Stomach (tissue), 9 donors: ENCODE results near the gene CHCHD1. TPM values are rescaled to one million over a fixed set of nuclear protein-coding genes. Genes with fewer than 3 reads are reported as not detected.
"Not testable (repeated sequence)": the region's sequence is repeated elsewhere in the genome, so short reads cannot be mapped to it uniquely, and the experiment has no call there.

Experiments
- DNase-seq, 2 donors: peaks; one replicate each; pipeline versions ENCODE4 v3.0.0 to v3.0.0-alpha.2; 2013 to 2019
- H3K27ac ChIP-seq, 5 donors: fragments of 200-600 bp in 4 of 5; sonication (generic) in 4 of 5; one replicate each; pipeline ENCODE4 v1.5.1; 2013 to 2019; ENCODE audit warnings: mild to moderate bottlenecking in 1 of 5, moderate library complexity in 1 of 5
- H3K27me3 ChIP-seq, 3 donors: fragments of 200-600 bp; sonication (generic); one replicate each; pipeline ENCODE4 v1.5.1; 2017 to 2019; ENCODE audit warnings: mixed run types in 1 of 3
- H3K36me3 ChIP-seq, 4 donors: fragments of 200-600 bp; sonication (generic); 1 replicate in 3 of 4; 2 replicates in 1 of 4; pipeline ENCODE4 v1.5.1; 2016 to 2019
- H3K4me1 ChIP-seq, 4 donors: fragments of 200-600 bp; sonication (generic); one replicate each; pipeline ENCODE4 v1.5.1; 2016 to 2019
- H3K4me3 ChIP-seq, 4 donors: fragments of 200-600 bp; sonication (generic) in 3 of 4; one replicate each; pipeline ENCODE4 v1.5.1; 2016 to 2019; ENCODE audit warnings: mild to moderate bottlenecking in 1 of 4
- H3K9me3 ChIP-seq, 4 donors: fragments of 200-600 bp; sonication (generic); one replicate each; pipeline ENCODE4 v1.5.1; 2016 to 2019
- EP300 ChIP-seq: sonication (generic); formaldehyde crosslinking; IDR thresholded peaks from one replicate; pipeline ENCODE4 v1.6.1; 2017; ENCODE audit warnings: antibody characterized with exemption
- POLR2A ChIP-seq, 4 donors: fragments of 450-650 bp; IDR thresholded peaks; one replicate each; pipeline ENCODE4 v1.6.1; 2016; ENCODE audit warnings: antibody characterized with exemption in 4 of 4, control low read depth in 2 of 4, mild to moderate bottlenecking in 1 of 4, moderate library complexity in 1 of 4
- POLR2AphosphoS5 ChIP-seq, 3 donors: sonication (generic); formaldehyde crosslinking; IDR thresholded peaks; one replicate each; pipeline ENCODE4 v1.6.1; 2016; ENCODE audit warnings: antibody characterized with exemption in 3 of 3
- WGBS, 5 donors: extraction: QIAGEN DNeasy Blood & Tissue Kit in 3 of 5; methylation state at CpG; one replicate each; pipeline versions ENCODE4 v1.1.5 to v1.1.7; 2013 to 2018; 5-methylcytosine and 5-hydroxymethylcytosine counted together
- intact Hi-C: fragments of 100-400 bp; cut with DNase I; formaldehyde crosslinking; loops from one replicate; pipeline ENCODE4 v1.15.1; 2023; ENCODE audit warnings: low total_unique reads
- polyA plus RNA-seq, 3 donors: library from polyadenylated mRNA; stranded (reverse); fragments of 200-250 nt; gene quantifications; one replicate each; pipeline ENCODE4 v1.2.3, GENCODE V29; 2013
- total RNA-seq, 5 donors: library from RNA; depleted of rRNA; stranded (reverse); fragments of >200 nt; gene quantifications; one replicate each; pipeline versions ENCODE4 v1.1.0 to v1.2.3, GENCODE V29; 2014 to 2016
- TF ChIP-seq, protein P1 (sequence below), 7 experiments: fragments of 450-650 bp in 4 of 7; fragments of 200-600 bp in 3 of 7; sonication (generic) in 3 of 7; IDR thresholded peaks; one replicate each; pipeline ENCODE4 v1.5.1; 2016 to 2019; ENCODE audit warnings: antibody characterized with exemption in 7 of 7, control low read depth in 2 of 7, mild to moderate bottlenecking in 1 of 7
- donor health status: healthy with polysubstance abuse.
- donor health status: Bipolar disorder and iron deficiency.
- donor health status: healthy.

CHCHD1 gene
- total and polyA plus RNA-seq, 8 donors = 1.3 to 81.6 (median 38.8) TPM

DNA sequence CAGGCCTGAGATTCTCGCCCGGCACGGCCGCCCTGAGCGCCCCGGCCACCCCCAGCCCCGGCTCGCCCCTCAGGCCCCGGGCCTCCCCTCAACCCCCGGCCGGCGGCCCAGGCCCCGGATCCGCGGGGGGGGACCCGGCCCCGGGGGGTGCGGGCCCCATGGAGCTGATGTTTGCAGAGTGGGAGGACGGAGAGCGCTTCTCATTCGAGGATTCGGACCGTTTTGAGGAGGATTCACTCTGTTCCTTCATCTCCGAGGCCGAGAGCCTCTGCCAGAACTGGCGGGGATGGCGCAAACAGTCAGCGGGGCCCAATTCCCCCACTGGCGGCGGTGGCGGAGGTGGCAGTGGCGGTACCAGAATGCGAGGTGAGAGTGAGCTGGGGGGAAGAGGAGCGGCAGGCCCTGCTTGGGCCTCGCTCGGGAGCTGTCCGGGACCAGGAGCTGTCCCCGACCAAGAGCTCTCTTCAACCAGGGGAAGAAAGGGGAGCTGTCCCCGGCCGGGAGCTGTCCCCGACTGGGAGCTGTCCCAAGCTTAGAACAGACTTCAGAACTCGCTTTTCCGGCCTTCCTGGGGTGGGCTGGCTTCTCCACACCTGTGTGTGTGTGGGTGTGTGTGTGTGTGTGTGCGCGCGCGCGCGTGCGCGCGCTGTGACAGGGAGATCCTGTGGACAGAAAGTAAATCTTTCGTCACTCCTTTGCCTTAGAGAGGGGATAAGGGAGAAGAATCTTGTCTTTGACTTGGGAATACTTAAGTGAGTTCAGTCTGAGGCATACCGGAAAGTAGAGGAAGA, 4.1 kb downstream of the CHCHD1 start:
- peaks cover 46 to 69% (median 60%) of the 10 kb centered on the region in 4 donors for H3K4me1 ChIP-seq
- 0 to 1% (median 0%) methylated on average over 30 to 54 of the region's 54 CpGs for WGBS, 5 donors
- TF ChIP-seq POLR2A (IDR thresholded peaks at IDR 0.05) = no peak
- no peak for TF ChIP-seq EP300
- TF ChIP-seq POLR2AphosphoS5 (IDR thresholded peaks at IDR 0.05) = no peak
- TF ChIP-seq, protein P1, sequence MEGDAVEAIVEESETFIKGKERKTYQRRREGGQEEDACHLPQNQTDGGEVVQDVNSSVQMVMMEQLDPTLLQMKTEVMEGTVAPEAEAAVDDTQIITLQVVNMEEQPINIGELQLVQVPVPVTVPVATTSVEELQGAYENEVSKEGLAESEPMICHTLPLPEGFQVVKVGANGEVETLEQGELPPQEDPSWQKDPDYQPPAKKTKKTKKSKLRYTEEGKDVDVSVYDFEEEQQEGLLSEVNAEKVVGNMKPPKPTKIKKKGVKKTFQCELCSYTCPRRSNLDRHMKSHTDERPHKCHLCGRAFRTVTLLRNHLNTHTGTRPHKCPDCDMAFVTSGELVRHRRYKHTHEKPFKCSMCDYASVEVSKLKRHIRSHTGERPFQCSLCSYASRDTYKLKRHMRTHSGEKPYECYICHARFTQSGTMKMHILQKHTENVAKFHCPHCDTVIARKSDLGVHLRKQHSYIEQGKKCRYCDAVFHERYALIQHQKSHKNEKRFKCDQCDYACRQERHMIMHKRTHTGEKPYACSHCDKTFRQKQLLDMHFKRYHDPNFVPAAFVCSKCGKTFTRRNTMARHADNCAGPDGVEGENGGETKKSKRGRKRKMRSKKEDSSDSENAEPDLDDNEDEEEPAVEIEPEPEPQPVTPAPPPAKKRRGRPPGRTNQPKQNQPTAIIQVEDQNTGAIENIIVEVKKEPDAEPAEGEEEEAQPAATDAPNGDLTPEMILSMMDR (IDR thresholded peaks at IDR 0.05) = no peak
- intact Hi-C loops = no loop called here
- no peaks in the 10 kb centered on the region for H3K27me3 ChIP-seq
- H3K36me3 ChIP-seq = peaks cover 22 to 27% (median 25%) of the 10 kb centered on the region in 4 donors
- H3K27ac ChIP-seq = peak overlapping the region; percentile 78 to 94 (median 90)
- DNase-seq = peak; percentile 54 to 77
- peak overlapping the region; percentile 82 to 97 (median 95) for H3K4me3 ChIP-seq
- H3K9me3 ChIP-seq = no peaks in the 10 kb centered on the region

DNA sequence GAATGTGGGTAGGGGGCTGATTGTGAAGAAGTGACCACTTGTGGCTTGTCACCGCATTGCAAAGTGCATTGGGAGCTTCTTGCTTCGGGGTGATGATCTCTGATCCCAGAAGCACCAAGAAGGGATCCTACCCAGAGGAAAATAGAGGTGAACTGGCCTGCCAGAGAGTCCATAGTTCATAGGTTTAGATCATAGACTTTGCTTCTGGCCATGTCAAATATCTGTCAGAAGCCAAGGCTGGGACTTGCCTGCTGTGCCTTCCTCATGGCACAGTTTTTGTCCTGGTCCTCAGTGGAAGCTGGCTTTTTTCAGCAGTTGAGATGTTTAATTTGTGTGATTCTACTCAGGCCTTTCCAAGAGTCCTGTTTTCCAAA, 4.7 kb downstream of the CHCHD1 start:
- Histone ChIP-seq H3K27me3 (no peaks in the 10 kb centered on the region), H3K9me3 (no peaks in the 10 kb centered on the region), H3K4me3 (peak overlapping the region; percentile 82 to 97 (median 95)), H3K36me3 (peaks cover 28 to 33% (median 31%) of the 10 kb centered on the region in 4 donors), H3K27ac (peak overlapping the region in 4 of 5 donors; percentile 88 to 94 (median 90)), H3K4me1 (peaks cover 41 to 63% (median 54%) of the 10 kb centered on the region in 4 donors)
- no peak for TF ChIP-seq POLR2AphosphoS5 (IDR thresholded peaks at IDR 0.05)
- TF ChIP-seq POLR2A (IDR thresholded peaks at IDR 0.05) = no peak
- no peak for TF ChIP-seq EP300
- TF ChIP-seq, protein P1 (IDR thresholded peaks at IDR 0.05) = no peak
- DNase-seq = no peak
- intact Hi-C loops = no loop called here
- WGBS, 5 donors = 0 to 8% (median 3%) methylated on average over 2 of the region's 2 CpGs

DNA sequence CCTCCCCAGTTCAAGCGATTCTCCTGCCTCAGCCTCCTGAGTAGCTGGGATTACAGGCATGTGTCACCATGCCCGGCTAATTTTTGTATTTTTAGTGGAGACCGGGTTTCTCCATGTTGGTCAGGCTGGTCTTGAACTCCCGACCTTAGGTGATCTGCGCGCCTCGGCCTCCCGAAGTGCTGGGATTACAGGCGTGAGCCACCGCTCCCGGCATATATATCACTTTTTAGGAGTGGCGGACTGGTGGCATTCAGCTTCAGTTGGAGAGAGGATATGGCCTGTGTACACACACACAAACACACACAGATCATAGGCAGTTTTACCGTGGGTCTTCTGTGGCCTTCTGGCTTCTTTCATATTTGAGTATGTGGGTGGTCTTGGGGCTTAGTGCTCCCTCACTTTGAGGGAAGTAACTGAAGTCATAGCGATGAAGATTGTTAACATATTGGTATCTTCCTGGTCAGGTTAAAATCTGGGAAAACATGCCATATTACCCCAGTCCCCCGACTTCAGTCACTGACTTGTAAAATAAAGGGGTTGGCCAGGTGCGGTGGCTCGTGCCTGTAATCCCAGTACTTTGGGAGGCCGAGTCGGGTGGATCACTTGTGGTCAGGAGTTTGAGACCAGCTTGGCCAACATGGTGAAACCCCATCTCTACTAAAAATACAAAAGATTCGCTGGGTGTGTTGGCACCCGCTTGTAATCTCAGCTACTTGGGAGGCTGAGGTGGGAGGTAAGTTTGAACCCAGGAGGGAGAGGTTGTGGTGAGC, 5.4 kb downstream of the CHCHD1 start:
- H3K27ac ChIP-seq = peak overlapping the region in 2 of 5 donors; percentile 90 to 94
- H3K27me3 ChIP-seq, intact Hi-C loops, H3K9me3 ChIP-seq, DNase-seq: not testable (repeated sequence)
- H3K4me1 ChIP-seq = peaks cover 41 to 63% (median 53%) of the 10 kb centered on the region in 4 donors
- H3K4me3 ChIP-seq = peak overlapping the region; percentile 82 to 97 (median 95)
- 88 to 90% (median 89%) methylated on average over 21 of the region's 21 CpGs for WGBS, 5 donors
- peaks cover 35 to 40% (median 38%) of the 10 kb centered on the region in 4 donors for H3K36me3 ChIP-seq

DNA sequence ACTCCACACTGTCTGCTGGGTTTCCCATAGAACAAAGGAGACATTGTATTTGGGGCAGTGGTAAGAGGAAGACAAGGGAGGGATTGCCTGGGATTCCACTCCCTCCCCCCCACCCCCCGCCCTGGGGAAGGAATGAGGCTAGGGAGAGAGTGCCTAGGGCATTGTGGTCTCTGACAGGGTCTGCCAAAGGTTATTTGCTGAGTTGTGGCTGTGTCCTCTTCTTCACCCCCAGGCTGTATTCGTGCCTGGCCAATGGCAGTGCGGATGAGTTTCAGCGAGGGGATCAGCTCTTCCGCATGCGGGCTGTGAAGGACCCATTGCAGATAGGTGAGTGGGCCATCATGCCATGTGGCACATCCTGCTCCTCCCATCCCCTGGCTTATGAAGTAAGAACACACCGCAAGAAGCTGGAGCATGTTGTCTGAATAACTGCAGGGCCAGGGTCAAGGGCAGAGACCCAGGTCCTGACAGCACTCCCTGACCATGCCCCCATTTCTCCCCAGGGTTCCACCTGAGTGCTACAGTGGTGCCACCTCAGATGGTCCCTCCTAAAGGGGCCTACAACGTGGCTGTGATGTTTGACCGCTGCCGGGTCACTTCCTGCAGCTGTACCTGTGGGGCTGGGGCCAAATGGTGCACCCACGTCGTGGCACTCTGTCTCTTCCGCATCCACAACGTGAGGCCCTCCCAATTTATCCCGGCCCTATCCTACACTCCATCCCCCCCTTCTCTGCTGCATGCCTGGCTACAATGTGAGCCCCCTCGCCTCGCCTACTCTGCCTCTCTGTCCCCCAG, 7.2 kb downstream of the CHCHD1 start:
- WGBS, 5 donors = 88 to 93% (median 90%) methylated on average over 8 to 17 of the region's 17 CpGs
- Histone ChIP-seq H3K27ac (no peak overlapping the region), H3K36me3 (peaks cover 54 to 59% (median 56%) of the 10 kb centered on the region in 4 donors), H3K9me3 (no peaks in the 10 kb centered on the region), H3K4me1 (peaks cover 29 to 45% (median 34%) of the 10 kb centered on the region in 4 donors), H3K4me3 (no peak overlapping the region), H3K27me3 (no peaks in the 10 kb centered on the region)
- intact Hi-C loops = no loop called here
- no peak for DNase-seq
- TF ChIP-seq EP300 = no peak

DNA sequence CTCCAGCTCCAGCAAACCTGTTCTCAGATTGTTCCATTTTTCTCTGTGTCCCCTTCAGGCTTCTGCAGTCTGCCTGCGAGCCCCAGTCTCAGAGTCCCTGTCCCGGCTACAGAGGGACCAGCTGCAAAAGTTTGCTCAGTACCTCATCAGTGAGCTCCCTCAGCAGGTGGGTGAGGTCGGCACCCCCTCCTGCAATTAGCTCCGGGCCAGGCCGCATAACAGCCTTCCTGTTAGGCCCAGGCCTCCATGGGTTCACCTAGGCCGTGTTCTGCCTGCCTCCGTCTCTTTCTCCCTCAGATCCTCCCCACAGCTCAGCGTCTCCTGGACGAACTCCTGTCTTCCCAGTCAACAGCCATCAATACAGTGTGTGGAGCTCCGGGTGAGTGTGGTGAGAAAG, 7.8 kb downstream of the CHCHD1 start:
- 84 to 94% (median 89%) methylated on average over 10 of the region's 10 CpGs for WGBS, 5 donors

More for the DNA sequence above, 7.8 kb downstream of the CHCHD1 start:
- intact Hi-C loops = no loop called here
- peaks cover 26 to 39% (median 30%) of the 10 kb centered on the region in 4 donors for H3K4me1 ChIP-seq
- H3K27me3 ChIP-seq = no peaks in the 10 kb centered on the region
- TF ChIP-seq, protein P1 (IDR thresholded peaks at IDR 0.05) = no peak
- TF ChIP-seq EP300 = no peak
- TF ChIP-seq POLR2AphosphoS5 (IDR thresholded peaks at IDR 0.05) = no peak
- no peak for TF ChIP-seq POLR2A (IDR thresholded peaks at IDR 0.05)
- no peaks in the 10 kb centered on the region for H3K9me3 ChIP-seq
- DNase-seq = no peak
- no peak overlapping the region for H3K4me3 ChIP-seq
- H3K36me3 ChIP-seq = peaks cover 60 to 65% (median 62%) of the 10 kb centered on the region in 4 donors
- no peak overlapping the region for H3K27ac ChIP-seq
